ENCODE results near the gene MRGPRX4.

The MRGPRX4 gene

GRCh38 chr11:18204220-18204619 is 31.6 kb downstream of the MRGPRX4 start:
- H3K36me3 ChIP-seq (ENCODE audit: control insufficient read depth in 1 of 2, insufficient read depth in 2 of 2, low read depth in 1 of 2, low read length in 2 of 2): no peaks in the 10 kb centered on the region
- 79% methylated on average over 3 of the region's 3 CpGs for WGBS
- no peak overlapping the region for H2AK5ac ChIP-seq (ENCODE audit: low read length, severe bottlenecking)
- H3K9ac ChIP-seq (ENCODE audit: low read length): no peak overlapping the region
- no peak overlapping the region for H2BK120ac ChIP-seq (ENCODE audit: low read depth, low read length)
- H2BK12ac ChIP-seq (ENCODE audit: low read length in 2 of 2): no peak overlapping the region
- H2AFZ ChIP-seq (ENCODE audit: low read depth, low read length): no peak overlapping the region
- H3K4me3 ChIP-seq (ENCODE audit: insufficient read depth in 1 of 2, low read depth in 1 of 2, low read length in 2 of 2): no peak overlapping the region
- H3K4me2 ChIP-seq (ENCODE audit: low read length, poor library complexity, severe bottlenecking): no peak overlapping the region
- no peak overlapping the region for H4K8ac ChIP-seq (ENCODE audit: low read length)
- H3K23ac ChIP-seq (ENCODE audit: low read length in 2 of 2): no peak overlapping the region
- H2BK15ac ChIP-seq (ENCODE audit: low read depth, poor library complexity, severe bottlenecking): no peak overlapping the region
- no peak overlapping the region for H3K27ac ChIP-seq (ENCODE audit: low read length, poor library complexity, severe bottlenecking)
- no peak overlapping the region for H2BK5ac ChIP-seq (ENCODE audit: low read depth, low read length, poor library complexity, severe bottlenecking)
- no peak overlapping the region for H3K18ac ChIP-seq (ENCODE audit: low read depth in 1 of 2, low read length in 2 of 2)
- no peaks in the 10 kb centered on the region for H3K4me1 ChIP-seq (ENCODE audit: control insufficient read depth, insufficient read depth, low read depth, low read length)
- no peaks in the 10 kb centered on the region for H3K9me3 ChIP-seq (ENCODE audit: control insufficient read depth, low read length)
- H3K14ac ChIP-seq (ENCODE audit: low read length in 2 of 2): no peak overlapping the region
- no peak overlapping the region for H4K91ac ChIP-seq (ENCODE audit: low read length)
- no peak for DNase-seq
- H3K27me3 ChIP-seq (ENCODE audit: control insufficient read depth in 1 of 2, insufficient read depth in 1 of 2, low read length in 2 of 2): peaks cover 12 to 31% of the 10 kb centered on the region in 2 experiments
- H3K4ac ChIP-seq (ENCODE audit: low read depth in 1 of 2, low read length in 2 of 2): no peak overlapping the region
- H3K79me1 ChIP-seq (replicated peaks; ENCODE audit: low read length, poor library complexity, severe bottlenecking): no peaks in the 10 kb centered on the region

- H2BK5ac ChIP-seq (ENCODE audit: low read depth, low read length, poor library complexity, severe bottlenecking): no peak overlapping the region
- no peak overlapping the region for H2AK5ac ChIP-seq (ENCODE audit: low read length, severe bottlenecking)
- no peaks in the 10 kb centered on the region for H3K9me3 ChIP-seq (ENCODE audit: control insufficient read depth, low read length)
- H3K4me1 ChIP-seq (ENCODE audit: control insufficient read depth, insufficient read depth, low read depth, low read length): no peaks in the 10 kb centered on the region
- H3K27ac ChIP-seq (ENCODE audit: low read length, poor library complexity, severe bottlenecking): no peak overlapping the region
- H2BK15ac ChIP-seq (ENCODE audit: low read depth, poor library complexity, severe bottlenecking): no peak overlapping the region
- H2BK12ac ChIP-seq (ENCODE audit: low read length in 2 of 2): no peak overlapping the region
- H3K4me2 ChIP-seq (ENCODE audit: low read length, poor library complexity, severe bottlenecking): no peak overlapping the region
- no peak overlapping the region for H3K9ac ChIP-seq (ENCODE audit: low read length)
- no peaks in the 10 kb centered on the region for H3K79me1 ChIP-seq (replicated peaks; ENCODE audit: low read length, poor library complexity, severe bottlenecking)
- H3K4ac ChIP-seq (ENCODE audit: low read depth in 1 of 2, low read length in 2 of 2): no peak overlapping the region
- H3K27me3 ChIP-seq (ENCODE audit: control insufficient read depth in 1 of 2, insufficient read depth in 1 of 2, low read length in 2 of 2): peaks cover 12 to 37% of the 10 kb centered on the region in 2 experiments
- no peak overlapping the region for H3K18ac ChIP-seq (ENCODE audit: low read depth in 1 of 2, low read length in 2 of 2)
- no peak overlapping the region for H2BK120ac ChIP-seq (ENCODE audit: low read depth, low read length)
- no peak overlapping the region for H4K91ac ChIP-seq (ENCODE audit: low read length)
- H3K14ac ChIP-seq (ENCODE audit: low read length in 2 of 2): no peak overlapping the region
- no peak overlapping the region for H3K23ac ChIP-seq (ENCODE audit: low read length in 2 of 2)
- no peak overlapping the region for H3K4me3 ChIP-seq (ENCODE audit: insufficient read depth in 1 of 2, low read depth in 1 of 2, low read length in 2 of 2)
- no peaks in the 10 kb centered on the region for H3K36me3 ChIP-seq (ENCODE audit: control insufficient read depth in 1 of 2, insufficient read depth in 2 of 2, low read depth in 1 of 2, low read length in 2 of 2)
- no peak for DNase-seq
- H2AFZ ChIP-seq (ENCODE audit: low read depth, low read length): no peak overlapping the region
- H4K8ac ChIP-seq (ENCODE audit: low read length): no peak overlapping the region
These were observed 32.1 kb downstream of the MRGPRX4 start for GRCh38 chr11:18204771-18205170.

- Histone ChIP-seq H3K18ac (ENCODE audit: low read depth in 1 of 2, low read length in 2 of 2) (no peak overlapping the region), H3K23ac (ENCODE audit: low read length in 2 of 2) (no peak overlapping the region)
These were observed 36.4 kb downstream of the MRGPRX4 start for GRCh38 chr11:18209058-18209457.

GRCh38 chr11:18221274-18221876 is 48.7 kb downstream of the MRGPRX4 start:
- H3K27ac ChIP-seq (ENCODE audit: low read length, poor library complexity, severe bottlenecking): no peak overlapping the region
- H3K36me3 ChIP-seq (ENCODE audit: control insufficient read depth in 1 of 2, insufficient read depth in 2 of 2, low read depth in 1 of 2, low read length in 2 of 2): no peaks in the 10 kb centered on the region
- no peak overlapping the region for H3K23ac ChIP-seq (ENCODE audit: low read length in 2 of 2)
- H2AK5ac ChIP-seq (ENCODE audit: low read length, severe bottlenecking): no peak overlapping the region
- H3K4me1 ChIP-seq (ENCODE audit: control insufficient read depth, insufficient read depth, low read depth, low read length): no peaks in the 10 kb centered on the region
- no peak overlapping the region for H3K18ac ChIP-seq (ENCODE audit: low read depth in 1 of 2, low read length in 2 of 2)
- no peak overlapping the region for H3K4ac ChIP-seq (ENCODE audit: low read depth in 1 of 2, low read length in 2 of 2)
- H2BK5ac ChIP-seq (ENCODE audit: low read depth, low read length, poor library complexity, severe bottlenecking): no peak overlapping the region
- WGBS: 84% methylated on average over 5 of the region's 5 CpGs
- H2BK15ac ChIP-seq (ENCODE audit: low read depth, poor library complexity, severe bottlenecking): no peak overlapping the region
- H3K14ac ChIP-seq (ENCODE audit: low read length in 2 of 2): no peak overlapping the region
- no peak overlapping the region for H3K4me3 ChIP-seq (ENCODE audit: insufficient read depth in 1 of 2, low read depth in 1 of 2, low read length in 2 of 2)
- H2BK12ac ChIP-seq (ENCODE audit: low read length in 2 of 2): no peak overlapping the region
- no peak overlapping the region for H2AFZ ChIP-seq (ENCODE audit: low read depth, low read length)
- H3K4me2 ChIP-seq (ENCODE audit: low read length, poor library complexity, severe bottlenecking): no peak overlapping the region
- H3K27me3 ChIP-seq (ENCODE audit: control insufficient read depth in 1 of 2, insufficient read depth in 1 of 2, low read length in 2 of 2): peaks cover 3 to 13% of the 10 kb centered on the region in 2 experiments
- H3K9ac ChIP-seq (ENCODE audit: low read length): no peak overlapping the region
- peaks cover 3% of the 10 kb centered on the region for H3K9me3 ChIP-seq (ENCODE audit: control insufficient read depth, low read length)
- no peak for DNase-seq
- H4K8ac ChIP-seq (ENCODE audit: low read length): no peak overlapping the region
- H3K79me1 ChIP-seq (replicated peaks; ENCODE audit: low read length, poor library complexity, severe bottlenecking): no peaks in the 10 kb centered on the region
- H4K91ac ChIP-seq (ENCODE audit: low read length): no peak overlapping the region
- no peak overlapping the region for H2BK120ac ChIP-seq (ENCODE audit: low read depth, low read length)

More at GRCh38 chr11:18209058-18209457, 36.4 kb downstream of the MRGPRX4 start:
- Histone ChIP-seq H3K4ac (ENCODE audit: low read depth in 1 of 2, low read length in 2 of 2) (no peak overlapping the region), H3K79me1 (replicated peaks; ENCODE audit: low read length, poor library complexity, severe bottlenecking) (no peaks in the 10 kb centered on the region), H3K14ac (ENCODE audit: low read length in 2 of 2) (no peak overlapping the region), H2AK5ac (ENCODE audit: low read length, severe bottlenecking) (no peak overlapping the region), H4K91ac (ENCODE audit: low read length) (no peak overlapping the region), H2AFZ (ENCODE audit: low read depth, low read length) (no peak overlapping the region), H3K4me3 (ENCODE audit: insufficient read depth in 1 of 2, low read depth in 1 of 2, low read length in 2 of 2) (no peak overlapping the region), H3K4me2 (ENCODE audit: low read length, poor library complexity, severe bottlenecking) (no peak overlapping the region), H4K8ac (ENCODE audit: low read length) (no peak overlapping the region), H3K9ac (ENCODE audit: low read length) (no peak overlapping the region), H3K9me3 (ENCODE audit: control insufficient read depth, low read length) (no peaks in the 10 kb centered on the region), H2BK12ac (ENCODE audit: low read length in 2 of 2) (no peak overlapping the region), H3K36me3 (ENCODE audit: control insufficient read depth in 1 of 2, insufficient read depth in 2 of 2, low read depth in 1 of 2, low read length in 2 of 2) (no peaks in the 10 kb centered on the region), H2BK120ac (ENCODE audit: low read depth, low read length) (no peak overlapping the region), H3K27ac (ENCODE audit: low read length, poor library complexity, severe bottlenecking) (no peak overlapping the region), H3K27me3 (ENCODE audit: control insufficient read depth in 1 of 2, insufficient read depth in 1 of 2, low read length in 2 of 2) (peaks cover 6 to 54% of the 10 kb centered on the region in 2 experiments), H3K4me1 (ENCODE audit: control insufficient read depth, insufficient read depth, low read depth, low read length) (no peaks in the 10 kb centered on the region), H2BK15ac (ENCODE audit: low read depth, poor library complexity, severe bottlenecking) (no peak overlapping the region), H2BK5ac (ENCODE audit: low read depth, low read length, poor library complexity, severe bottlenecking) (no peak overlapping the region)
- DNase-seq: no peak
- 91% methylated on average over 33 of the region's 33 CpGs for WGBS

Data from mesenchymal stem cell (in vitro differentiated cells and primary cell).